Uterus (tissue), 4 donors: ENCODE measurements around the gene BACE2. TPM values are rescaled to one million over a fixed set of nuclear protein-coding genes. Genes with fewer than 3 reads are reported as not detected.

ENCODE experiments used
- DNase-seq, 2 donors: peaks; one replicate each; pipeline ENCODE4 v3.0.0-alpha.2; 2019 to 2020
- H3K27ac ChIP-seq, 2 donors: fragments of 200-600 bp; sonication (generic); 1 replicate in 1 of 2; 2 replicates in 1 of 2; pipeline ENCODE4 v1.5.1; 2016 to 2018
- H3K27me3 ChIP-seq, 2 donors: fragments of 200-600 bp; sonication (generic); one replicate each; pipeline ENCODE4 v1.5.1; 2018 to 2019; ENCODE audit warnings: control low read depth in 1 of 2
- H3K36me3 ChIP-seq, 2 donors: fragments of 200-600 bp; sonication (generic); one replicate each; pipeline ENCODE4 v1.5.1; 2019; ENCODE audit warnings: control low read depth in 1 of 2
- H3K4me1 ChIP-seq, 2 donors: fragments of 200-600 bp; sonication (generic); one replicate each; pipeline ENCODE4 v1.5.1; 2018 to 2019; ENCODE audit warnings: control low read depth in 1 of 2
- H3K4me3 ChIP-seq, 2 donors: fragments of 200-600 bp; sonication (generic); 1 replicate in 1 of 2; 2 replicates in 1 of 2; pipeline ENCODE4 v1.5.1; 2018 to 2019; ENCODE audit warnings: mild to moderate bottlenecking in 1 of 2
- H3K9me3 ChIP-seq, 2 donors: fragments of 200-600 bp; sonication (generic); one replicate each; pipeline ENCODE4 v1.5.1; 2019; ENCODE audit warnings: control low read depth in 1 of 2
- POLR2A ChIP-seq, 2 donors: fragments of 450-650 bp; IDR thresholded peaks; one replicate each; pipeline ENCODE4 v1.6.1; 2016; ENCODE audit warnings: antibody characterized with exemption in 2 of 2, mild to moderate bottlenecking in 1 of 2, moderate library complexity in 1 of 2
- intact Hi-C: fragments of 100-400 bp; cut with DNase I; formaldehyde crosslinking; loops from one replicate; pipeline ENCODE4 v1.15.1; 2023; ENCODE audit warnings: low total_unique reads
- total RNA-seq, 4 donors: library from RNA; depleted of rRNA in 3 of 4; stranded (reverse); fragments of >200 nt in 3 of 4; gene quantifications; one replicate each; pipeline versions ENCODE4 v1.1.0 to v1.2.4, GENCODE V29; 2014 to 2023
- TF ChIP-seq, protein P1 (sequence below), 4 experiments: fragments of 200-600 bp in 2 of 4; fragments of 450-650 bp in 2 of 4; sonication (generic) in 2 of 4; IDR thresholded peaks; one replicate each; pipeline ENCODE4 v1.5.1; 2016 to 2019; ENCODE audit warnings: antibody characterized with exemption in 4 of 4, mild to moderate bottlenecking in 2 of 4, moderate library complexity in 1 of 4
- donor health status: DM: yes; HTN: yes; CAD: no.

Gene BACE2
- total RNA-seq, 4 donors from 2014 or later, result 22.8 to 98.8 (median 76.5) TPM

GRCh38 chr21:41153443-41153842 is 14.5 kb upstream of the BACE2 start:
- no peak overlapping the region for H3K4me3 ChIP-seq
- TF ChIP-seq, protein P1, sequence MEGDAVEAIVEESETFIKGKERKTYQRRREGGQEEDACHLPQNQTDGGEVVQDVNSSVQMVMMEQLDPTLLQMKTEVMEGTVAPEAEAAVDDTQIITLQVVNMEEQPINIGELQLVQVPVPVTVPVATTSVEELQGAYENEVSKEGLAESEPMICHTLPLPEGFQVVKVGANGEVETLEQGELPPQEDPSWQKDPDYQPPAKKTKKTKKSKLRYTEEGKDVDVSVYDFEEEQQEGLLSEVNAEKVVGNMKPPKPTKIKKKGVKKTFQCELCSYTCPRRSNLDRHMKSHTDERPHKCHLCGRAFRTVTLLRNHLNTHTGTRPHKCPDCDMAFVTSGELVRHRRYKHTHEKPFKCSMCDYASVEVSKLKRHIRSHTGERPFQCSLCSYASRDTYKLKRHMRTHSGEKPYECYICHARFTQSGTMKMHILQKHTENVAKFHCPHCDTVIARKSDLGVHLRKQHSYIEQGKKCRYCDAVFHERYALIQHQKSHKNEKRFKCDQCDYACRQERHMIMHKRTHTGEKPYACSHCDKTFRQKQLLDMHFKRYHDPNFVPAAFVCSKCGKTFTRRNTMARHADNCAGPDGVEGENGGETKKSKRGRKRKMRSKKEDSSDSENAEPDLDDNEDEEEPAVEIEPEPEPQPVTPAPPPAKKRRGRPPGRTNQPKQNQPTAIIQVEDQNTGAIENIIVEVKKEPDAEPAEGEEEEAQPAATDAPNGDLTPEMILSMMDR (IDR thresholded peaks at IDR 0.05), result no peak
- TF ChIP-seq POLR2A (IDR thresholded peaks at IDR 0.05), result no peak
- no peak overlapping the region for H3K27ac ChIP-seq
- no peaks in the 10 kb centered on the region for H3K27me3 ChIP-seq
- DNase-seq, result no peak
- H3K9me3 ChIP-seq, result no peaks in the 10 kb centered on the region
- no peaks in the 10 kb centered on the region for H3K36me3 ChIP-seq
- no peaks in the 10 kb centered on the region for H3K4me1 ChIP-seq
- intact Hi-C loops, result no loop called here

DNA sequence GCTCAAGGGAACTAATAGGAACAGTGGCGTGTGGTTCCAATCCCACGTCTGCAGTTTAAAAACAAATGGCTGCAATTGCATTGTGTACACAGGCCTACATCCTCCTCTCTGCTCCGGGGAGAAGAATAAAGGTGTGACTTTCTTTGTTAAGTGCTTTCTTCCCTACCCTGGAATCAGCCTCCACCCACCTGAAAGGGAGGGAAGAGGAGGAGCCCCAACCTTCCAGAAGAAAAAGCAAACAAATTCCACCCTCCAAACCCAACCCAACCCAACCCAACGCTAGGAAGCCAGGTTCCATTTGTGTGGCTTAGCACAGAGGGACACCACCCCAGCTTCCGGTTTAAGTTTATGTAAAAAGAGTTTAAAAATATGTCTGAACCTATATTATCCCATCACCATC is 11.8 kb upstream of the BACE2 start:
- intact Hi-C loops, result no loop called here
- TF ChIP-seq POLR2A (IDR thresholded peaks at IDR 0.05), result no peak
- TF ChIP-seq, protein P1 (IDR thresholded peaks at IDR 0.05), result no peak
- H3K27me3 ChIP-seq, result no peaks in the 10 kb centered on the region
- H3K4me3 ChIP-seq, result no peak overlapping the region
- no peak overlapping the region for H3K27ac ChIP-seq
- DNase-seq, result no peak
- no peaks in the 10 kb centered on the region for H3K36me3 ChIP-seq
- H3K9me3 ChIP-seq, result no peaks in the 10 kb centered on the region
- H3K4me1 ChIP-seq, result no peaks in the 10 kb centered on the region

GRCh38 chr21:41158026-41158425 is 9.9 kb upstream of the BACE2 start:
- Histone ChIP-seq H3K27me3 (no peaks in the 10 kb centered on the region), H3K4me1 (no peaks in the 10 kb centered on the region), H3K4me3 (no peak overlapping the region), H3K36me3 (no peaks in the 10 kb centered on the region), H3K9me3 (no peaks in the 10 kb centered on the region), H3K27ac (no peak overlapping the region)
- TF ChIP-seq POLR2A (IDR thresholded peaks at IDR 0.05), result no peak
- TF ChIP-seq, protein P1 (IDR thresholded peaks at IDR 0.05), result no peak
- no peak for DNase-seq
- intact Hi-C loops, result no loop called here

DNA sequence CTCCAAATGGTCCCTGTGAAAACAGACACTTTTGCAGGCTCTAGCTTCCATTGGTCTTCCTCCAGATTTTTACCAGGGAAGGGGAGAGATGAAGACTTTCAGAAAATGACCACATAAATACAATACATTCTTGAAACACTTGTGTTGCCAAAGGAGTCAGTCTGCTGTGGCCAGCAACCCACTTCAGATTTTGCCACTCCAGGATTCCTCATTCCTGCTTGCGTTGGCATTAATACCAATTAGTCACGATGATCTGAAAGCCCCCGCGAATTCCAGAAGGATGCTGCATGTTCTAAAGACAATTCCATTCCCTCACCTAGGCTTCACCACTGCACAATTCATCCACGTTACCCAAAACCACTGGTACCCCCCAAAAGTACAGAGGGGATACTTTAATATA is 7.9 kb upstream of the BACE2 start:
- H3K27me3 ChIP-seq, result no peaks in the 10 kb centered on the region
- H3K9me3 ChIP-seq, result no peaks in the 10 kb centered on the region
- TF ChIP-seq, protein P1 (IDR thresholded peaks at IDR 0.05), result no peak
- no peak for TF ChIP-seq POLR2A (IDR thresholded peaks at IDR 0.05)
- no peaks in the 10 kb centered on the region for H3K36me3 ChIP-seq
- no peak for DNase-seq
- intact Hi-C loops, result loop anchor here (10.0 kb wide), 1 partner anchor 265 kb away; the partner anchor contains the start of gene MX1
- peaks cover 0 to 5% of the 10 kb centered on the region in 2 donors for H3K4me1 ChIP-seq
- H3K4me3 ChIP-seq, result no peak overlapping the region
- H3K27ac ChIP-seq, result no peak overlapping the region

GRCh38 chr21:41161428-41161827 is 6.5 kb upstream of the BACE2 start:
- no peak overlapping the region for H3K4me3 ChIP-seq
- peaks cover 0 to 5% of the 10 kb centered on the region in 2 donors for H3K4me1 ChIP-seq
- no peaks in the 10 kb centered on the region for H3K27me3 ChIP-seq
- TF ChIP-seq POLR2A (IDR thresholded peaks at IDR 0.05), result no peak
- TF ChIP-seq, protein P1 (IDR thresholded peaks at IDR 0.05), result no peak
- no peak for DNase-seq
- H3K36me3 ChIP-seq, result no peaks in the 10 kb centered on the region
- H3K9me3 ChIP-seq, result no peaks in the 10 kb centered on the region
- intact Hi-C loops, result loop anchor here (10.0 kb wide), 1 partner anchor 263 kb away; the partner anchor contains the start of gene MX1
- H3K27ac ChIP-seq, result no peak overlapping the region
